ENCODE data around the gene SRGAP2B.
"Not testable (repeated sequence)": the region's sequence is repeated elsewhere in the genome, so short reads cannot be mapped to it uniquely, and the experiment has no call there.

The SRGAP2B gene

DNA sequence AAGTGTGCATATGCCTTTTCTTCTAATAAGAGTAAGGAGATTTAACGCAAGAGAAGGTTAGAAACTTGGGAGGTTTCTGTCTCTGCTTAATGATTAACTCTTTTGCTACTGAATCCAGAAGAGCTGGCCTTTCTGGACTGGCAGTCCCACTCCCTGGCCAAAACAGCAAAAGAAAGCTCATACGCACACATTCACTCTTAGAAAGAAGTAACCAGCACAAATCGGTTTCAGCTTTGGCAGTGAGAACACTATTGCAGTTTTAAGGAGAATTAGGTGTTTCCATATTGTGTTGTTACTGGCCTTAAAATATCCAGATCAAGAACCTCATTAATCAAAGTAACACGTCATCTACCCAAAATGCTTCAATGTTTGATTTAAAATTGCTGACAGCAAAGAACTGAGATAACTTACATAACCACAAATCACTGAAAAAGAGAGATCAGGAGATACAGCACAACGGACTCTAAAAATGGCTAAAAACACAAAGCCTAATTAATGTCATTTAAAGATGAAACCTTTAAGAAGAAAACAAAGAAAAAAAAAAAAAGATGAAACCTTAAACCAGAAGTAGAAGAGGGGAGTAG lies 16.2 kb downstream of the SRGAP2B start:
- H3K9ac ChIP-seq (ENCODE audit: low read depth, low read length); H3K4me3 ChIP-seq (ENCODE audit: low read length); H3K27ac ChIP-seq (ENCODE audit: low read length); H3K9me3 ChIP-seq (ENCODE audit: insufficient read depth, low read depth, low read length); H3K27me3 ChIP-seq (ENCODE audit: insufficient read depth, low read length); H3K36me3 ChIP-seq (ENCODE audit: insufficient read depth, low read depth, low read length); H3K4me1 ChIP-seq (ENCODE audit: insufficient read depth, low read length): not testable (repeated sequence)

- H3K4me1 ChIP-seq (ENCODE audit: insufficient read depth, low read length); H3K4me3 ChIP-seq (ENCODE audit: low read length); H3K9me3 ChIP-seq (ENCODE audit: insufficient read depth, low read depth, low read length); H3K27ac ChIP-seq (ENCODE audit: low read length); H3K36me3 ChIP-seq (ENCODE audit: insufficient read depth, low read depth, low read length); H3K27me3 ChIP-seq (ENCODE audit: insufficient read depth, low read length); H3K9ac ChIP-seq (ENCODE audit: low read depth, low read length): not testable (repeated sequence)
Measured at GRCh38 chr1:145077872-145078786, 17.0 kb downstream of the SRGAP2B start.

- H3K27me3 ChIP-seq (ENCODE audit: insufficient read depth, low read length); H3K9me3 ChIP-seq (ENCODE audit: insufficient read depth, low read depth, low read length); H3K27ac ChIP-seq (ENCODE audit: low read length); H3K4me1 ChIP-seq (ENCODE audit: insufficient read depth, low read length); H3K36me3 ChIP-seq (ENCODE audit: insufficient read depth, low read depth, low read length); H3K9ac ChIP-seq (ENCODE audit: low read depth, low read length); H3K4me3 ChIP-seq (ENCODE audit: low read length): not testable (repeated sequence)
Measured at GRCh38 chr1:145076877-145077276, 18.3 kb downstream of the SRGAP2B start.

GRCh38 chr1:145074021-145074559 lies 21.0 kb downstream of the SRGAP2B start:
- not testable (repeated sequence) for H3K9me3 ChIP-seq (ENCODE audit: insufficient read depth, low read depth, low read length); H3K36me3 ChIP-seq (ENCODE audit: insufficient read depth, low read depth, low read length); H3K9ac ChIP-seq (ENCODE audit: low read depth, low read length); H3K4me1 ChIP-seq (ENCODE audit: insufficient read depth, low read length); H3K27me3 ChIP-seq (ENCODE audit: insufficient read depth, low read length); H3K27ac ChIP-seq (ENCODE audit: low read length); H3K4me3 ChIP-seq (ENCODE audit: low read length)

GRCh38 chr1:145071569-145071968 lies 23.6 kb downstream of the SRGAP2B start:
- H3K9me3 ChIP-seq (ENCODE audit: insufficient read depth, low read depth, low read length); H3K9ac ChIP-seq (ENCODE audit: low read depth, low read length); H3K36me3 ChIP-seq (ENCODE audit: insufficient read depth, low read depth, low read length); H3K27me3 ChIP-seq (ENCODE audit: insufficient read depth, low read length); H3K27ac ChIP-seq (ENCODE audit: low read length); H3K4me3 ChIP-seq (ENCODE audit: low read length); H3K4me1 ChIP-seq (ENCODE audit: insufficient read depth, low read length): not testable (repeated sequence)

DNA sequence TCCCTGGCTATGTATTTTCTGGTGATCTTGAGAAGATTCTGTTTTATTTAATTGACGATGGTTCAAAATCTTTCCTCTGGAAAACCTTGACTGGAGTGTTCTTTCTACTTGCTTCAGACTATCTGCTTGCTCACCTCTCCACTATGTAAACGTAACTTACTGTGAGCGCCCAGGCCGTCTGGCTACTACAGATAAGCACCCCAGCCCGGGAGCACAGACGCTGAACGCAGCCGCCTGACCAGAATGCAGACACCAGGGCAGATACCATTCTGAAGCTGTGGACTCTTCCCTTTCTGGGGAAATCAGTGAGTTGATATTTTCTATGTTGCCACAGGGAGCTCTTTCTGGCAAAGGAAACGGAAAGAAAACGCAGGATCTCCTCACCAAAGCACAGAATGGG lies 28.6 kb downstream of the SRGAP2B start:
- H3K36me3 ChIP-seq (ENCODE audit: insufficient read depth, low read depth, low read length); H3K27ac ChIP-seq (ENCODE audit: low read length); H3K27me3 ChIP-seq (ENCODE audit: insufficient read depth, low read length); H3K9me3 ChIP-seq (ENCODE audit: insufficient read depth, low read depth, low read length); H3K9ac ChIP-seq (ENCODE audit: low read depth, low read length); H3K4me1 ChIP-seq (ENCODE audit: insufficient read depth, low read length); H3K4me3 ChIP-seq (ENCODE audit: low read length): not testable (repeated sequence)

DNA sequence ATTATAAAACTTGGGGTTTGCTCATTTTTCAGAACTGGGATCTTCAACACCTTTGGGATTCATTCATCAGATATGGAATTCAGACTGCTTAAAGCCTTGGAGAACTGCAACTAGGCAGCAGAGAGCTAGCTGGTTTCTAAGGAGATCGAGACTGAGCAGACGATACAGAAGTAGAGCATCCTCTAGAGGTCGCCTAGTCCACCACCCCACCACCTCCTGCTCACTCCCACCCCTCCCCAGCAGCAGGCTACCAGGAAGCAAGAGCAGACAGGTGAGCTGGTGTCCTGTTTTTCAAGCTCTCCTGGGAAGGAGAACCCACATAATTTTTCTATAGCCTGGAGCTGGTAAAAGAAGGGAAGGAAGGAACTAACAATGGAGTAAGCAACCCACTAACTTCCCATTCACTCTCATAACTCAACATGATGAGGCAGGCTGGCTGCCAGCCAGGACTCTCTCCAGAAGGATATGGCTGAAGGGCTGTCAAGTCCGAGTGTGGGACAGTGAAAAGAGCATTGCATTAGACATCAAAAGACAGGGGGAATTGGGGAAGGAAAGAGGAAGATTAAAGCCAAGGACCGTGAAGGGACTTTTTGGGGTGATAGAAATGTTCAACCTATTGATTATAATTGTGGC lies 29.8 kb downstream of the SRGAP2B start:
- not testable (repeated sequence) for H3K9me3 ChIP-seq (ENCODE audit: insufficient read depth, low read depth, low read length); H3K9ac ChIP-seq (ENCODE audit: low read depth, low read length); H3K4me1 ChIP-seq (ENCODE audit: insufficient read depth, low read length); H3K27ac ChIP-seq (ENCODE audit: low read length); H3K36me3 ChIP-seq (ENCODE audit: insufficient read depth, low read depth, low read length); H3K27me3 ChIP-seq (ENCODE audit: insufficient read depth, low read length); H3K4me3 ChIP-seq (ENCODE audit: low read length)

- H3K36me3 ChIP-seq (ENCODE audit: insufficient read depth, low read depth, low read length); H3K9me3 ChIP-seq (ENCODE audit: insufficient read depth, low read depth, low read length); H3K4me1 ChIP-seq (ENCODE audit: insufficient read depth, low read length); H3K9ac ChIP-seq (ENCODE audit: low read depth, low read length); H3K27ac ChIP-seq (ENCODE audit: low read length); H3K4me3 ChIP-seq (ENCODE audit: low read length); H3K27me3 ChIP-seq (ENCODE audit: insufficient read depth, low read length): not testable (repeated sequence)
Measured at GRCh38 chr1:145063941-145064648, 31.0 kb downstream of the SRGAP2B start.

DNA sequence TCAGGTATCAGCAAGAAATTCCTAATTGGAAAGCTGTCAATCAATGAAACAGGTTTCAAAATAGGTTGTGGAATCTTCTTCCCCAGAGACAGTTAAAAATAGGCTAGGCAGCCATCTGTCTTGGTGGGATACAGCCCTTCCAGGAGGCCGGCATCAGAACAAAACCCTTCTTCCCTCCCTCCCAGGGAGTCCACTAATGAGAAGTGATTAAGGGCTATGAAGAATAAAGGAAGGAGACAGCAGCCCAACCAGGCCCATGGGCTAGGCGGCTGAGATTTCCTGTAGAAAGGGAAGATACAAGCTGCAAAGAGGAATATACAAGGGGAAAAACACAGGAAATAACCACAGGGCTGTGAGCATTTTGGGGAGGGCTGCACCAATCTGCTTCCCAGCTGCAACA lies 31.8 kb downstream of the SRGAP2B start:
- H3K27ac ChIP-seq (ENCODE audit: low read length); H3K9me3 ChIP-seq (ENCODE audit: insufficient read depth, low read depth, low read length); H3K36me3 ChIP-seq (ENCODE audit: insufficient read depth, low read depth, low read length); H3K27me3 ChIP-seq (ENCODE audit: insufficient read depth, low read length); H3K9ac ChIP-seq (ENCODE audit: low read depth, low read length); H3K4me3 ChIP-seq (ENCODE audit: low read length); H3K4me1 ChIP-seq (ENCODE audit: insufficient read depth, low read length): not testable (repeated sequence)

DNA sequence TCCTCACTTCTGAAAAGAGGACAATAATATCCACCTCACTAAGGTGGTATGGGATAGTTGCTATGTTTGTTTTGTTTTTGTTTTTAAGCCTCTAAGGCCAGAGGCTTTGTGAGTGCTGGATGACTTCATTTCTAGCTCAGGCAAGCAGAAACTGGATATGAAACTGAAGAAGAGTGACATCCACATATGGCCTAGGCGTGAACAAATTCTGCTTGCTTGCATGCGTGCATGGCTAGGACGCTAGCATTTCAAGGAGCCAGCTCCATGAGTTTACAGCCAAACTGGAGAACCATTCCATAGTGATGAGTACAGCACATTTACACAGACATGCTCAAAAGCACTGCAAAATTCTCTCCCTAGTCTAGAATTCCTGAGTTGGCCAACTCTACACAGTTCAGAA lies 36.9 kb downstream of the SRGAP2B start:
- not testable (repeated sequence) for H3K27me3 ChIP-seq (ENCODE audit: insufficient read depth, low read length); H3K9me3 ChIP-seq (ENCODE audit: insufficient read depth, low read depth, low read length); H3K27ac ChIP-seq (ENCODE audit: low read length); H3K9ac ChIP-seq (ENCODE audit: low read depth, low read length); H3K4me1 ChIP-seq (ENCODE audit: insufficient read depth, low read length); H3K36me3 ChIP-seq (ENCODE audit: insufficient read depth, low read depth, low read length); H3K4me3 ChIP-seq (ENCODE audit: low read length)

DNA sequence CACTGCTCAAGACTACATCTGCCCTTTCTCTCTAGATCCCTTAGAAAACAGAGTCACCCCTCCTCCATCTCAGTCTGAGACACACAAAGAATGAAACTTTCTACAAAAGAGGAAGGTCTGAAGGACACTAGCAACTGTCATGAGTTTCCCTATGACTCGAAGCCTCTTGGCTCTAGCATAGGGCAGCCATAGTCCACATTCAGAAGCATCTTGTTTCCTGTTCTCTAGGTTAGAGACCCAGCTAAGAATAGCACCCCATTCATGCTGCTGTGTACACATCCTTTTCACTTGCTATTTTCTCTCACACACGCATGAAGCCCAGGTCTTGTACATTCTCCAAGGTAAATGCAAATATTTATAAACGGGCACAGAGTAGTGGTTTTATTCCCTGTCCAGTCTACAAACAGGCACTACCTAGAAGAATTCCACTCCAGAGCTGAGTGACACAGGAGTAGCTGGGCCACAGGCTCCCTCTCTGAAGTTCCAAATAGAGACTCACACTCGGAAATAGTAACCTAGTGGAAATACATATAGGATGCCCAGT lies 39.8 kb downstream of the SRGAP2B start:
- not testable (repeated sequence) for H3K27me3 ChIP-seq (ENCODE audit: insufficient read depth, low read length); H3K9ac ChIP-seq (ENCODE audit: low read depth, low read length); H3K27ac ChIP-seq (ENCODE audit: low read length); H3K4me3 ChIP-seq (ENCODE audit: low read length); H3K36me3 ChIP-seq (ENCODE audit: insufficient read depth, low read depth, low read length); H3K9me3 ChIP-seq (ENCODE audit: insufficient read depth, low read depth, low read length); H3K4me1 ChIP-seq (ENCODE audit: insufficient read depth, low read length)

Data from iPS-20b (cell line).